Neural progenitor cell (in vitro differentiated cells): ENCODE data around the gene CCNG1.
"Not testable (repeated sequence)": the region's sequence is repeated elsewhere in the genome, so short reads cannot be mapped to it uniquely, and the experiment has no call there.

Source experiments
- CTCF ChIP-seq: fragments of 200-600 bp; sonication (generic); IDR thresholded peaks from 2 replicates; pipeline ENCODE4 v1.5.1; 2017; ENCODE audit warnings: antibody characterized with exemption, mild to moderate bottlenecking
- EZH2 ChIP-seq: fragments of 200-600 bp; sonication (generic); IDR thresholded peaks from 2 replicates; pipeline ENCODE4 v1.6.1; 2017; ENCODE audit warnings: antibody characterized with exemption, mild to moderate bottlenecking, moderate library complexity

GRCh38 chr5:163426128-163426527 is 11.3 kb upstream of the CCNG1 start:
- not testable (repeated sequence) for TF ChIP-seq EZH2, CTCF
